ENCODE results near the gene PRKCD.
"Not testable (repeated sequence)": the region's sequence is repeated elsewhere in the genome, so short reads cannot be mapped to it uniquely, and the experiment has no call there.

PRKCD gene

GRCh38 chr3:53139906-53140846 is 20.8 kb upstream of the PRKCD start:
- DNase-seq (ENCODE audit: low read depth in 1 of 2, low spot score in 1 of 2) = no peak

GRCh38 chr3:53140847-53141845 is 19.9 kb upstream of the PRKCD start:
- DNase-seq (ENCODE audit: low read depth in 1 of 2, low spot score in 1 of 2) = no peak

DNA sequence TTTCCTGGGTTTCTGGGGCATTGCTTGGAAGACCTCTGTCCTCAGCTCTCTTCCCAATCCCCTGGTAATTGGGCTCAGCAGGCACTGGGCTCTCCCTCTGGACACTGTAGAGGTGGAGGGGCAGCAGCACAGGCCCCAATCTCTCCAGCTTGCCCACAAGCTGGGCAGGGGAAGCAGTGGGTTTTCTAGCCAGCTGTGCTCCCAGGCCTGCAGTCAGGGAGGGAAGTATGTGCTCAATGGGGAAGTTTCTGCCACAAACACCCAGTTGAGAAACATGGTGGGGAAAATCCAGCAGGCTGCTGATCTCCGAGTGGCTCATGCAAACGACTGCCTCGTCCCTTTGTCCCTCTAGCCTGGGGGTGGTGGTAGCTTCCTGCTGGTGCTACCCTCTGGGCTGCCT is 18.0 kb upstream of the PRKCD start:
- DNase-seq (ENCODE audit: low read depth in 1 of 2, low spot score in 1 of 2) = no peak

GRCh38 chr3:53144446-53144845 is 16.6 kb upstream of the PRKCD start:
- DNase-seq (ENCODE audit: low read depth in 1 of 2, low spot score in 1 of 2) = no peak

DNA sequence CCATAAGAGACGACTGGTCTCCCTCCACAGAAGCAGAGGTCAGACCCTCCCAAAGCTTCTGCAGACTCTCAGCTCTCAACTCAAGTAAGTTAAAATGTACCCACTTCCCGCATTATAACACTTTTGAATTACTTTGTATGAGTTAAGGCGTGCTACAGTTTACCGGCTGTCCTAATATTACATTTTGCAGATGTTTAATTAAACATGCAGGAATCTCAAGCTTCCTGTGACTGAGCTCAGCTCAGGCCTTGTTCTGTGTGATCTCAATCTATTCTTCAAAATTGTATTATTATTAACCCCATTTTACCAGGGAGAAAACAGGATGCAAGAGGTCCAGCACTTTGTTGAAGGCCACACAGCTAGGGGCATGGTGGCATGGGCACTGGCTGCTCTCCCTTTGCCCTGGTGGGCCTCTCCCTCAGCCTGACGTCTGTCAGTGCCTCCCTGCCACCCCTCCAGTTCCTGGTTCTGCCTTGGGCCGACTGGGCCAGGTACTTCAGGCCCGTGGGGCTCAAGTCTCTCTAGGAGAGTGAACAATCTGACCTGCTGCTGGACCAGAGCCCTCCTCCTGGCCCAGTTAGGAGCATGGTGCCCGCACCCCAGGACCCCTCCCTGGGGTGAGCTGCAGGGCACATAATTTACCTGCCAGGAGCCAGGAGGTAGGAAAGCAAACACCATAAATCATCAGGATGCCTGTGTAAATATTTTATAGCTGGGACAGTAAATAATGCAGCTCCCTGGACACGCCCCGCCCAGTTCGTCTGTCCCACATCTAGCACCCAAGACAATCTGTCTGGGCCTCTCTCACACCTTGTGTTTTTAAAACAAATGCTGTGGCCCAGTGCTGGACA is 15.9 kb upstream of the PRKCD start:
- DNase-seq (ENCODE audit: low read depth in 1 of 2, low spot score in 1 of 2) = no peak

- no peak for DNase-seq (ENCODE audit: low read depth in 1 of 2, low spot score in 1 of 2)
Measured at GRCh38 chr3:53145713-53146080, 15.3 kb upstream of the PRKCD start.

DNA sequence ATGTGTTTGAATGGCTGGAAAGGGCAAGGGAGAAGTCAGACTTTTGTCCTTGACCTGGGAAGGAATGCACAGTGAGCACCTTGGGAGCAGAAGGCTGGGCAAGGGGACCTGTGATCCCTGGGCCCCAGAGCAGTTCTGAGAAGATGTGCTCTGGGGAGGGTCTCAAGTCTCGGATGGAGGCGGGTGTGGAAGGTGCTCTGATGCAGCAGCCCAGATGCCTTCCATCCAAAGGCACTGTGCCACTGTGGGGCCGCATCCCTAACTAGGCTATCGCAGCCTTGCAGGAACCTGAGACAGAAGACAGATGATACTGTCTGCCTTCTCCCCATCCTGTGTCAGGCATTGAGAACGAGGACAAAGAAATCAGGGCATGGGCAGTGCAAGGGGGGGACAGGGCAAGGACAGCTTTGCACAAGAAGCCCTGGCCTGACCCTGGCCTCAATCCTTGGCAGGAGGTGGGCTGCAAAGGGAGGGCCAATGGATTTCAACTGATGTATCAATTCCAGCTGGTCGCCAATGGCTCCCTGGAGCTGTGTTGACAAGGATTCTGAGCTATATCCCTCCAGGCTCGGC is 14.6 kb upstream of the PRKCD start:
- no peak for DNase-seq (ENCODE audit: low read depth in 1 of 2, low spot score in 1 of 2)

DNA sequence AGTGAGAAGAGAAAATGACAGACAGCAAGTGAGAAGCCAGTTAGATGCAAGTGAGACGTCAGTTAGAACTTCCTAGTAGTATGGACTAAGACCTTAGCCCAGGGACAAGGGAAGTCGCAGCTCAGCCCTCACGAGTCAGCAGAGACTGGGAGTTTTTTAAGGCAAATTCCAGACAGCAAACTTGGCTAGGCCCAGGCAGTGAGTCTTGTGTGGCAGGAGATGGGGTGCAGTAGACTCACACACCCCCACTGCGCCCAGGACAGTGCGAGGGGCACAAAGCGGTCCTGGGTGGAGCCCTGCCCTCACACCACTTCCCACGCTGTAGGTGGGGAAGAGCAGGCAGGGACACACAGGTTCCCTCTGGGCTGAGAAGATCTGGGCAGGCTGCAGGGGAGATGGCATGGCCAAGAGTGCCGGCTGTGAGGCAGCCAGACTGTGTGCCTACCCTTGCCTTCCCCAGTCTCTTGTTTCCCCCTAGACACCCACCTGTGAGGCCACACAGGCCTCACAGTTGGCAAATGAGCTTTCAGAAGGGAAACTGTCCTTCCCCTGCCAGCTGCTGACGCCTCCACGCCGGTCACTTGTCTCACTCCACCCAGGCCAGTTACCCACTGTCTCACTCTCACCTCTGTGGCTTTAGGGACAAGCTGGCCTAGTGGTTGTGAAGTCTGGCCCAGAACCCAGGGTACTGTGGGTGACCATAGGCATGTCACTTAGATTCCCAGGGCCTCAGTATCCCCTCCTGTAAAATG is 13.7 kb upstream of the PRKCD start:
- DNase-seq (ENCODE audit: low read depth in 1 of 2, low spot score in 1 of 2) = no peak

DNA sequence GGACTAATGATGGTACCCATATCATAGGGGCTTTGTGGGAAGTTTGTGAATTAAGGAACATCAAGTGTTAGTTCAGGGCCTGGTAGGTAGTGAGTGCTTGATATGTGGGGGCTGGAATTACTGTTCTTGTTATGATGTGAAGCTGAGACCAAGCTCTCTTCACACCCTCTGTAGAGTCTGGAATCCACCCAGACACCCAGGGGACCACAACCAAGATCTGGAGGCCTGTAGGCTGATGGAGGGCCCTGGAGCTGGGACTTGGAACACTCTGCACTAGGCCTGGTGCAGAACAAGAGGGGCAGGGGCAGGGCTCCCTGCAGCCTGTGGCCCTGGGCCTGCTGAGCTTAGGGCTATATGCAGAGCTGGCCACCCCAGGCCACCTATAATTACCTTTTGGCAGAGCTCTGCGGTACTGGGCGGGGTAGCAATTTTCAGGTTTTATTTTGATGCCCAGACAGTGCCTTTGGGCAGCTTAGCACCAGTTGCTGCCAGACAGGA is 13.1 kb upstream of the PRKCD start:
- DNase-seq (ENCODE audit: low read depth in 1 of 2, low spot score in 1 of 2) = no peak

DNA sequence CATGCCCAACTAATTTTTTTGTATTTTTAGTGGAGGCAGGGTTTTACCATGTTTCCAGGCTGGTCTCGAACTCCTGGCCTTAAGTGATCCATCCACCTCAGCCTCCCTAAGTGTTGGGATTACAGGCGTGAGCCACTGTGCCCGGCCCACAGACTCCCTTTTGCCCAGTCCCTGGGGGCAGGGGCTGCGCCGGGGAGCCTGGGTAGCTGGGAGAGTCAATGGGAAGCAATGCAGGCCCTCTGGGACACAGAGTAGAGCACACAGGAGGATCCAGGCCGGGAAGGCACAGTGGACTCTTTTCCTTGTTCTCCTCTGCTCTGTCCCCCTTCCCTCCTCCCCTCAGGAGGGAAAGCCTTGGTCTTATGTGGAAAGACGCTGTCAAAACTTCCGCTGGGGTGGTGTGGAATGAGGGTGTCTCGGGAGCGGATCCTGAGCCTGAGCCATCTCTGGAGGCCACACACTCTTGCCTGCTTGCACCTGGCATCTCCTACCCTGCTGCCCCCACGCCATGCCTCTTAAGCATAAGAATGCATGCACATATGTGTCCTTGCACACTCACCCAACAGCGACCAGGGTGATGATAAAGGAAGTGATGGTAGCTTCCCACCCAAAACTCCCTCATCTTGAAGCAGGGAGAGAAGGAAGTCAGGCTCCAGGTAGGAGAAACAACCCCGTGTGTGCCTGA is 11.9 kb upstream of the PRKCD start:
- DNase-seq (ENCODE audit: low read depth in 1 of 2, low spot score in 1 of 2) = no peak

- no peak for DNase-seq (ENCODE audit: low read depth in 1 of 2, low spot score in 1 of 2)
Measured at GRCh38 chr3:53149699-53150098, 11.3 kb upstream of the PRKCD start.

DNA sequence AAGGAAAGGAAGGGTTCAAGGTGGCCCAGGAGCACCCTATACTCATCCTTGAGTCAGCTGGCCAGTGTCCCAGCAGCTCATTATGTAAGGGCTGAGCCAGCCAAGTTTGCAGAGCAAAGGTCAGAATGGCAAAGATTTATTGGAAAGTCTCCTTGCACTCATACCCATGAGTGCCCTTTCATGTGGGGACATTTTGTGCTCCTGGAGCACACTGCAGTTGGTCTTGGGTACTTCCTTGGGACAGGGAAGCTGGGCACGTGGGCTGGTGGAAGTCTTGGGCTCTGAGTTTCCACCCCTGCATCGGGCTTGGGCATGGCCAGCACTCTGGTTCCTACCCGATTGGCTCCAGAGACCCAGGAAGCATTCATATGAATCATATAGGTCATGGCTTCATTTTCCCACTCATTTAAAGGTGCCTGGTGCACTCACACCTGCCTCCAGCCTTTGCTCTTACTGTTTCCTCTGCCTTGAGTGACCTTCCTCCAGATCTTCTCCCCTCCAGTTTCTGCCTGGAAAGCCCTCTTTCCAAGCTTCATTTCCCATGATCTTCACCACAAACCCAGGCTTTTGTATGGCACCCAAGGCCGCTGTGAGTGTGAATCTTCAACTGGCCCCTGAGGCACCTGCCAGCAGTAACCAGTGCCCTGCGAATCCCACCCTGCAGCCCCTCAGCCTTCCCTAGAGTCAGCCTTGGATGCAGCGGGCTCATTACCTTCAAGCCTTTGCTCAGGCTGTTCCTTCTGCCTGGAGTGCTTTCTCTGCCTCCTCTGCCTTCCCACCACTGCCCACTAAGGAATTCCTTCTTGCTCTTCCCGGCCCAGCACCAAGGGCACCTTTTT is 10.5 kb upstream of the PRKCD start:
- DNase-seq (ENCODE audit: low read depth in 1 of 2, low spot score in 1 of 2) = no peak

DNA sequence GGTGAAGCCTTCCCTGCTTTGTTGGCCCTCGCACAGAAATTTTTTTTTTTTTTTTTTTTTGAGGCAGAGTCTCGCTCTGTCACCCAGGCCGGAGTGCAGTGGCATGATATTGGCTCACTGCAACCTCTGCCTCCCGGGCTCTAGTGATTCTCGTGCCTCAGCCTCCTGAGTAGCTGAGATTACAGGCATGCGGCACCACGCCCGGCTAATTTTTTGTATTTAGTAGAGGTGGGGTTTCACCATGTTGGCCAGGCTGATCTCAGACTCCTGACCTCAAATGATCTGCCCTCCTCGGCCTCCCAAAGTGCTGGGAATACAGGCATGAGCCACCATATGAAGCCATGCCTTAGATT is 9.9 kb upstream of the PRKCD start:
- DNase-seq (ENCODE audit: low read depth in 1 of 2, low spot score in 1 of 2) = not testable (repeated sequence)

GRCh38 chr3:53151465-53151864 is 9.5 kb upstream of the PRKCD start:
- no peak for DNase-seq (ENCODE audit: low read depth in 1 of 2, low spot score in 1 of 2)

DNA sequence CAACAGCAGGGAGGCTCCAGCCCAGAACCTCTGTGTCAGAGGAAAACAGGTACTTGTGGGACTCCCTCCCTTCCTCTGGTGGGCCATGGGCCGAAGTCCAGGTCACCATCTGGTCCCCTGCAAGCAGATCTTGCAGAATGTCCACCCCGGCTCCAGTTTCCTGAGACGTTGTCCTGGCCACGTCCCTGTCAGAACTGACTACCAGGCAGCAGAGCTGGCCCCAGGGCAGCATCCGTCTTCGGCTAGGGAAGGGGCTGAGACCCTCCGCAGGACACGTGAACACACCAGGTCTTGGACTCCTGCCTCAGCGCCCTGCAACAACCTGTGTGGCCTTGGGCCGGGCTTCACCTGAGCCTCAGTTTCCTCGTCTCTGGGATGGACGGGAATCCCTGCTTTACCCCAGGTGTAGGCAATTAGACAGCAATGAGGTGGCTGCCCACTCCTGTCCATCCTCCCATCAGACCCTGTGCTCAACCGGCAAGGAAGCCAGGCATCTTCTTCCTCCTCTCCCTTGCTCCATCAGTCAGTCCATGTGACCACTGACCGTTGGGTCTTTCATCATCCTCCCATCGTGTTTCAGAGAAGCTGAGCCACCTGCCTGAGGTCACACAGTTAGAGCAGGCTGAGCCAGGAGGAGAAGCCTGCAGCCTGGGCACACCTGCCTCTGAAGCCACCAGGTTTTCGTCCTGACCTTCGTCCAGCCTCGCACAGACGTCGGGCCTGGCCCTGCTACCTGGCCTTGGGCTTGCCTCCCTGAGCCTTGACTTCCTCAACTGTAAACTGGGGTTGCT is 8.9 kb upstream of the PRKCD start:
- no peak for DNase-seq (ENCODE audit: low read depth in 1 of 2, low spot score in 1 of 2)

DNA sequence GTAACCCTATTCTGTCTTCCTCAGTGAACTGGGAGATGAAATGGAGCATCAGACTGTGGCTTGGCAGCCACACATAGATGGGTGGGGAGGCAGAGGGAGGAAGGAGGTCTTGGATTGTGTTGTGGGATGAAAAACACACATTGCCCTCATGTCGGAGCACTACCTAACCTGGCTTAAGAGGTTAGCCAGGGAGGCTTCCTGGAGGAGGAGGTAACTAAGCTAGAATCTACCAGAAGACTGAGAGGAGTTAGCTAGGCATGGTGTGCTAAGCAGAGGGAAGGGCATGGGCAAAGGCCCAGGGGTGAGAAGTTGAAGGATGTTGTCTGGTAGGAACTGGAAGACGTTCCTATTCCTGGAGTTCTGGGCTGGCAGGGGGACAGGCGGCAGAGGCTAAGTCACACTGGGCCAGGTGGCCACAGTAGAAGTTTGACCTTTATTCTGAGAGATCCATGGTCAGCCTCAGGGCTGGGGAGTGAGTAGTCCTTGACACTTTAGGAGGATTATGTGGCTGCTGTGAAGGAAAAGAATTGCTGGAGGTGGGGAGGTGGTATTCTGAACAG is 7.7 kb upstream of the PRKCD start:
- DNase-seq (ENCODE audit: low read depth in 1 of 2, low spot score in 1 of 2) = no peak

DNA sequence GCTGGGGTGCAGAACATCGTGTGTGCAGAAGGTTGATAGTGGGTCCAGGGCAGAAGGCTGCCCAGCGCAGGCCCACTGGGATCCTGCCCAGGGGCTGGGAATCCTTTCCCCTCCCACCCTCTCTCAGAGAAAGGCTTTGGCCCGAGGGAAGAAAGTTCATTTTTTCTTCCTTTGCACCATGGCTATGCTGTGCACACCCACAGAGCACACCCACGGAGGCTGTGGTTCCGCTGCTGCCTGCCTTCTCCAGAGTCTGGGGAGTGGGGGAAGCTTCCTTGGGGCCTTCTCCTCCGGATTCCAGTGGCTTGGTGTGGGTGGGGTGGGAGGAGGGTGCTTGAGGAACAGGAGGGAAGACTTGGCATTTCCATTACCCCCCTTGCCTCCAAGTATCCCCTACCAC is 7.0 kb upstream of the PRKCD start:
- DNase-seq (ENCODE audit: low read depth in 1 of 2, low spot score in 1 of 2) = no peak

Measured in activated CD4-positive, alpha-beta T cell treated with anti-CD3 and anti-CD28 coated beads, Interleukin-2, amount 50 U/mL, for 24 hours (primary cell).